HG03469 (cell line): Measurements from ENCODE around the gene CEP128.

Source experiments
- ATAC-seq: cut with Tn5 transposase; IDR thresholded peaks from one replicate; pipeline ENCODE4 v1.9.1; 2021; ENCODE audit warnings: mild to moderate bottlenecking, moderate library complexity, moderate number of reproducible peaks; ENCODE audit not compliant: unreplicated experiment

Gene CEP128

GRCh38 chr14:80781972-80782367 lies 159.6 kb downstream of the CEP128 start:
- ATAC-seq: no peak

- no peak for ATAC-seq
Observed at GRCh38 chr14:80780500-80780899, 161.0 kb downstream of the CEP128 start.

- no peak for ATAC-seq
Observed at GRCh38 chr14:80776657-80777056, 164.9 kb downstream of the CEP128 start.

DNA sequence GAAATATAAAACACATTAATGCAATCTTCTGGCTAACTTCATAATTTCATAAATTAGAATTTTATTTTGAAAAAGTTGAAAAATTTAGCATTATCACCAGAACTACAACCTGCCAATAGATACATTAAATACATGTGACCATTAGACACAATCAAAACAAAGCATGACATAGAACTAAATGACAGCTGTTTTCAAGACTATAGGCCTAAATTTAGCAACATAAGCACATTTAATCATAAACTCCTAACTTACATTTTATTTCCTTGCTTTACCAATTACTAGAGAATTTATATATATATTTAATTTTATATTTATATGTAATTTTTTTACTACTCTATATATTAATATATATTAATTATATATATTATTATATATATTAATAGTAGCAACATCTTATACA lies 165.4 kb downstream of the CEP128 start:
- ATAC-seq: no peak

- no peak for ATAC-seq
Observed at GRCh38 chr14:80772504-80772903, 169.0 kb downstream of the CEP128 start.

GRCh38 chr14:80771201-80771600 lies 170.3 kb downstream of the CEP128 start:
- no peak for ATAC-seq

GRCh38 chr14:80770114-80770908 lies 171.2 kb downstream of the CEP128 start:
- ATAC-seq: no peak

DNA sequence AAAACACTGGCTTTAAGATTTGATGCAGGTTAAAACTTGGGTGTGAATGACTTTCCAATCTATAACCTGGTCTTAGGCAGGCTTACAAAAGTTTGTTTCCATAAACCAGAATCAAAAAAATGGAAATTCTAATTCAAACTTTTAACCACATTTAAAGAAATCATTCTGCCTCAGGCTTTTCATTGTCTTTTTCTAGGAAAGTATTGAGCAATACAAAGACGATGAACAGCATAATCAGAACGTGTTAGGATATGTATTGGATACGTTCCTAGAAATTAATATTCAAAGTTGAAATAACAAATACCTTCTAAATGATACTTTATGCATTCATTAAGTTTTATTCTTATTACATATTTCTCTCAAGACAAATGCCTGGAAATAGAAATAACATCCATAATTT lies 172.9 kb downstream of the CEP128 start:
- no peak for ATAC-seq

- no peak for ATAC-seq
Observed at GRCh38 chr14:80764921-80765507, 176.5 kb downstream of the CEP128 start.

GRCh38 chr14:80764496-80764895 lies 177.0 kb downstream of the CEP128 start:
- no peak for ATAC-seq

DNA sequence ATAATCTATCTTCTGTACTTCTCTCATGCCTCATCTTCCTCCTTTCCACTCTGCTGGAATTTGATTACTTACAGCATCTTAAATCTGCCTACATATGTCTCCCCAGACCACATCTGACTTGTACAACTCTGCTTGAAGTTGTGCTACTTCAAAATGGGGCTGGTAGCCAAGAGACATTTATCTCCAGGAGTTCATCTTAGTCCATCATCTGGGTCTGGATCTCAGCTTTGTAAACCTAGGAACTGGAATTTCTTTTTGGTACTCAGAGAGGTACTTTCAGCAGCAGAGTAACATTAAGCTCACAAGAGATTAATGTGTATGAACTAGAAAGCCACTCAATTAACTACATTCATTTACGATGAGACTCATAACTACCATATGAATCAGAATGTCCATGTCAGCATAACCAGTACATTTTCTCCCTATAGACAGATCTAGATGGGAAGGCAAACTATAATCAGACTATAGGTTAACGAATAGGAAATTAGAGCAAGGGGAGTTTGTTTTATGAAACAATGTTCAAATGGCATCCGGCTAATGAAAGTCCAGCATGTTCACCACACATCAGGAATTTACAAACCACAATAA lies 178.8 kb downstream of the CEP128 start:
- no peak for ATAC-seq

DNA sequence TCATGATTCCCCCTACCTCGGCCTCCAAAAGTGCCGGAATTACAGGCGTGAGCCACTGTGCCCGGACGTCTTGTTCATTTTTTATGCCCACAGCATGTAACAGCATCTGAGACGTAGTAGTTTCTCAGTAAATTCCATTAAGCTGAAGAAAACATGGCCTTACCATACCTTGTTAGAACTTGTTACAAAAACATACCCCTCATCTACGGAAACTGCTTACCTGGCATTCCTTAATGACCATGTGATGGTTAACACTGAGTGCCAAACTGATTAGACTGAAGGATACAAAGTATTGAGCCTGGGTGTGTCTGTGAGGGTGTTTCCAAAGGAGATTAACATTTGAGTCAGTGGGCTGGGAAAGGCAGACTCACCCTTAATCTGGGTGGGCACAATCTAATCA lies 186.8 kb downstream of the CEP128 start:
- no peak for ATAC-seq

- ATAC-seq: no peak
Observed at GRCh38 chr14:80751285-80751684, 190.3 kb downstream of the CEP128 start.

DNA sequence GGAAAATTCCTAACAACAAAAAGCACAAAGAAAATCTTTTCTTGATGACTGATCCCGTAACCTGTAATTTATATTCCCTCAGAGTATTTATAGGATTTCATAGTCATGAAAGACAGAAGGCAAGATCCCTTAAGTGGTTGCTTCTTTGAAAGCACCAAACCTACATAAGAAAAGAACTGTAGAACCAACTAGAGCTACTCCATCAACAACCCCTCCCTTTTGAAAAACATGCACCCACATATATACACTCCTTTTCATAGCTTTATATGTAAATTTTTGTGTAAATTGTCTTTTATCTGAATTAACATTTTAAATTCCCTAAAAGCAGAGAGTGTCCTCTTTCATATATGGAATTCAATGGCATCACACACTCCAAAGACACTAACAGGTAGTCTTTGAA lies 215.3 kb downstream of the CEP128 start:
- ATAC-seq: no peak

DNA sequence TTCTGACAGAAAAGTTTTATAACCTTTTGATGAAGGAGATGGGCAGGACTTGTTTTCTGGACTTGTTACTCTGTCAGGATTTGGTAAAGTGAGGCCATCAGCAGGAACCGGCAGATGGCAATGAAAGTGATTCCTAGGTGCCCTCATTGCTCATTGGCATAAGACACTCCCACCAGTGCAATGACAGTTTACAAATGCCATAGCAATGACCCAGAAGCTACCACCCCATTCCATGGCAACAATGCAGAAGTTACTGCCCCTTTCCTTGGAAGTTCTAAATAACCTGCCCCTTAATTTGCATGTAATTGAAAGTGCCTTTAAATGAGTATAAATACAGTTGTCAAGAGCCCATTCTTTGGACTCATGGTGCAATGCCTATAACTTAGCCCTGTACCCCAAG lies 222.6 kb downstream of the CEP128 start:
- no peak for ATAC-seq

GRCh38 chr14:80714474-80714873 lies 227.1 kb downstream of the CEP128 start:
- ATAC-seq: no peak

DNA sequence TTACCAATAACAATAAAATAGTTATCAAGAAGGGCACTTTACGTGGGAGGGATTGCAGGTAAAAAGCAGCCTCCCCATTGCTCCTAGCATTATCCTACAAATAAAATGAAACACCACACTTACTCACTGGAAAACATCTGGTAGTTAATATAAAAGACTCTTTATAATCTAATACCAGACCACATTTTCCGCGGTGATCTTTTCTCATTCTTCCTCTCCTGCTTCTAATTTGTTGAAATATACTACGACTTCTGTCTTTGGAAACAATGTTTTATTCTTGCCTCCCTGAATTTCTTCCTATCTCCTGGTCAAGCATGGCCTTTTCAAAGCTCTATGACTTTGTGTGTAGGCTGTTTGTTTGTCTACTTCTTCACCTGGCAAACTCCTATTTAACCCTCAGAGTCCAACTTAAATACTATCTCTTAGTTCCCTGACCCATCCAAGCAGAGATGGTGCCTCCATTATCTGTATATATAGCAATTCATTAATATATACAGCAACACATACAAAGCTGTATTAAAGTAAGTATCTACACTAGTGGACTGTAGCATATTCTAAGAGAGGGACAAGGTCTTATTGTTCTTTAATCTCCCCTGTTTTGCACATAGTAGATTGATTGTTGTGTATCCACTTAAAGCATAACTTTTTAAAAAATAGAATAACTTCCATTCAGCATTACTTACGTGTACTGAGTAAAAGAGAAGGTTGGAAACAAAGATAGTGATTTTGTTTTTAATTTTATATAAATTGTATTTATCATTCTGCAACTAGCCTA lies 228.3 kb downstream of the CEP128 start:
- no peak for ATAC-seq

DNA sequence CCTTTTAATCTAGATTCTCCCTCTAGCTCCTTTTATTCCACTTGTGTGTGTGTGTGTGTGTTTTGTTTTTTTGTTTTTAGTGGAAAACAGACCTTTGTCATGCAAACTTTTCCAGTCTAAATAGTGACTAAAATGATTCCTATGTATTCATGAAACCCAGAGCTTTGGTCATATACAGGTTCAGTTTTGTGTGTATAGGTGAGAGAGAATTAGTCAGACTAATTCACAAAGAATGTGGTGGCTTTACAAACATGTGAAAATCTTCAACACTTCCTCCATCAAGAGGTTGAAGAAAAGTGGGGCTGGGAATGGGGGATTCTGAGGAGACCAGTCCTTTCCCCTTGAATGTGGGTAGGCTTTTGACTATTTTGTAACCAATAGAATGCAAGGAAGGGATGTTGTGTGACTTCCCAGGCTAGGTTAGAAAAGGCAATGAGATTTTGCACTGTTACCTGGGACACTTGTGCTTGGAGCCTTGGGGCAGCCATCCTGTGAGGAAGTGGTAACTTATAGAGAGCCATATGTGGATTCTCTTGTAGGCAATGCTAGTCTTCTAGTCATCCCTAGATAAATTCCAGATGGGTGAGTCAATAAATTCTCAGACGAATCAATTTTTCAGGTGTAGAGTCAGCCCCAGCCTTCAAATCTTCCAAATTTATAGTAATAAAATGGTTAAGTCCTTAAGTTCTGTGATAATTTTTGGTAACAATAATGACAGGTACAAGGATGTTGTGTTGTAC lies 236.1 kb downstream of the CEP128 start:
- no peak for ATAC-seq

DNA sequence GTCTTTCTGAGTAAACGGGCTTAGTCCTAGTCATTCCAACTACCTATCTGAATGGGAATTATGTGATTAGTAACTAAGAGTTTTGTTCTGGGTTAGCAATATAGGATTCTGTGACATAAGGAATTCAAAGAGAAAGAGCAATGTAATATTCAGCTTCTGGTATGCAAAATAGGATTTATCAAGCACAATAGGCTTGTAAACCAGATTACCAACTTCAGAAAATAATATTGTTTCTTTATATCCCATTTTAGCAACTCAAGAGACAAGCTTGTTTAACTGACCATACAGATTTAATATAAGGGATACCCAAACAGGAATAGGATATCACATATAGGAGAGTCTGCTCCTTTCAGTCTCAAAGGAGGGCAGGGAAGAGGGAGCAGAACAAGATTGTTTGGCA lies 240.9 kb downstream of the CEP128 start:
- no peak for ATAC-seq

GRCh38 chr14:80699861-80700260 lies 241.7 kb downstream of the CEP128 start:
- ATAC-seq: peak; percentile 57

DNA sequence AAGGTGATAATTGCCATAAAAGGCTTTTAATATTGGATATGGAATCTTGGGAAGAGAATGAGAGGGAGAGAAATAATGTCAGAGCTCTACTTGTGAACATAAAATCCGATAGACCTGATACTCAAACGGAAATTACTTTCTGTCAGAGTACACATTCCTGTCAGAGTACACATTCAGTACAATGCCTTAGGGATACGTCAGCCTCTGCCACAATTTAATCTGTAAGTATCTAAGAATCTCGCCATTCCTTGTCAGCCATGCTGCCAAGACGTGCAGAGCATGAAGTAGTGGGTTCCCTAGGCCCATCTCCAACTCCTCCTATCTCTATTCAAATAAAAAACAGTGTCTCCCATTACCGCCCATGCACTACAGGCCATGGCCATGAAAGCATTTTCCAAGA lies 242.6 kb downstream of the CEP128 start:
- no peak for ATAC-seq
